Stimulated activated CD4-positive, alpha-beta T cell treated with anti-CD3 and anti-CD28 coated beads, TNF-alpha, amount 100 ng/mL, for 4 hours (primary cell): ENCODE results near the gene RELN.
"Not testable (repeated sequence)": the region's sequence is repeated elsewhere in the genome, so short reads cannot be mapped to it uniquely, and the experiment has no call there.

ENCODE experiments used
- DNase-seq, 3 experiments: peaks; one replicate each; pipeline ENCODE4 v3.0.0-alpha.2; 2020; ENCODE audit warnings: low read depth in 3 of 3

The RELN gene

DNA sequence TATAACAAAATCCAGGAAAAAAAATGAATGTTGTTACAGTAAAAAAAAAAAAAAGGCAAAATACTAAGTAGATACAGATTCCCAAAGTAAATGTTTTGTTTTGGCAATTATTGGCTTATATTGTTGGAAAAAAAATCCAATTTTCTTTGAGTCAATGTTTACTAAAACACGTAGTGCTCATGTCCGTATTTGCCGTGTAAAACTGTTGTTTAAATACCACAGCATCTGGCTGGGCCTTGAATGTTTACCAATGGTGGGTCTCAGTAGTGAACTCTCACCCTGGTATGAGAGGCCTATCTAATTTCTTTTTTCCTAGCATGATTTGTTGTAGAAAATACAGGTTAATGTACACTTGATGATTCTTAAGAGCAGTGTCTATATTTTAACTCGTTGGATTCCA is 502.0 kb downstream of the RELN start:
- no peak for DNase-seq

DNA sequence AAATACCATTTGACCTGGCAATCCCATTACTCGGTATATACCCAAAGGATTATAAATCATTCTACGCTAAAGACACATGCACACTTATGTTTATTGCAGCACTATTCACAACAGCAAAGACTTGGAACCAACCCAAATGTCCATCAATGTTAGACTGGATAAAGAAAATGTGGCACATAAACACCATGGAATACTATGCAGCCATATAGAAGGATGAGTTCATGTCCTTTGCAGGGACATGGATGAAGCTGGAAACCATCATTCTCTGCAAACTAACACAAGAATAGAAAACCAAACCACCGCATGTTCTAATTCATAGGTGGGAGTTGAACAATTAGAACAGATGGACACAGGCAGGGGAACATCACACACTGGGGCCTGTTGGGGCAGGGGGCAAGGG is 502.6 kb downstream of the RELN start:
- DNase-seq, result not testable (repeated sequence)

DNA sequence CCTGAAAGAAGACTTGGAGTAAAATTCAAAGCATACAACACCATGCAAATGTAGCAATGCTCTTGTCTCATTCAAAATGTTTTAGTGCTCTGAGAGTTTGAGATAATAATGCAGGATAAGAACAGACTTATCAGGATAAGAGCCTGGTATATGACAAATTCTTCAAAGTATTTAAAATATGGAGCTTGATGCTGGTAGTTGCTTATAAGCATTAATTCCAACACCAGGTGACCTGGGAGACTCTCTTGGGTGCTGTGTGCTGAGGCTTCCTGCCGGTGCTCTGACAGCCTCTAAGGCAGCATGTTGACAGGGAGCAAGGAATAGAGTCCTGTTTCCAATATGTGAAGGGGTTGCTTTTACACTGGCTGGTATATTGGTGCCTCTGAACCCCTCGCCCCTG is 508.7 kb downstream of the RELN start:
- no peak for DNase-seq

DNA sequence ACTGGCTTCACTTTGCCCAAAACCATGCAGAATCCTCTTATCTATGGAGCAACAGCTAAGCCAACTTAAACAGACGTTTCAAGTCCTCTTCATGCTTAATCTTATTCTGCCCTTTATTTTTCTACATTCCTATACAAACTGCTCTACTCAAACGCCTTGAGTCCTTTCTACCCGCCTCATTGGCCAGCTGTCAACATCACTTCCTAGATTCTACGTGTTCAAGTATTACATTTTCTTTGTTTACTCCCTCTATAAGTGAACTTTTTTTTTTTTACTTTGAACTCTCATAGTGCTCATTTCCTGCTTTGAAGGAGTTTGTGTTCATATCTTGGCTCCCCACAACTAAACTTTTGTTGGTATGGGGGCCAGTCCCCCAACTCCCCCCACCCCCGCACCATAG is 514.5 kb downstream of the RELN start:
- DNase-seq, result no peak

DNA sequence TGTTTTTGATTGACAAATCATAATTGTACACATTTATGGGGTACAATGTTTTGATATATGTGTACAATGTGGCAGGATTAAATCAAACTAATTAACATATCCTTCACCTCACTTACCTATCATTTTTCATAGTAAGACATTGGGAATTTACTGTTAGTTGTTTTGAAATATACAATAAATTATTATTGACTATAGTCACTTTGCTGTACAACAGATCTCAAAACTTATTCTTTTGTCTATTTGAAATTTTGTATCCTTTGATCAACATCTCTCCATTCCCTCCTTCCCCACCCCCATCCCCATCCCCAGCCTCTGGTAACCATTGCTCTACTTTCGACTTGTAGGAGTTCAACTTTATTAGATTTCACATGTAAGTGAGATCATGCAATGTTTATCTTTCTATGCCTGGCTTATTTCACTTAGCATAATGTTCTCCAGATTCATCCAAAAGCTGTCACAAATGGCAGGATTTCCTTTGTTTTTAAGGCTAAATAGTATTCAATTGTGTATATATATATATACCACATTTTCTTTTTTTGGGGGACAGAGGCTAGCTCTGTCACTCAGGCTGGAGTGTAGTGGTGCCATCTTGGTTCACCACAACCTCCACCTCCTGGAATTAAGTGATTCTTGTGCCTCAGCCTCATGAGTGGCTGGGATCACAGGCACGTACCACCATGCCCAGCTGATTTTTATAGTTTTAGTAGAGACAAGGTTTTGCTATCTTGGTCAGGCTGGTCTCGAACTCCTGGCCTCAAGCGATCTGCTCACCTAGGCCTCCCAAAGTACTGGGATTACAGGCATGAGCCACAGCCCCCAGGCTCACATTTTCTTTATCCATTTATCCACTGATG is 520.1 kb downstream of the RELN start:
- no peak for DNase-seq

DNA sequence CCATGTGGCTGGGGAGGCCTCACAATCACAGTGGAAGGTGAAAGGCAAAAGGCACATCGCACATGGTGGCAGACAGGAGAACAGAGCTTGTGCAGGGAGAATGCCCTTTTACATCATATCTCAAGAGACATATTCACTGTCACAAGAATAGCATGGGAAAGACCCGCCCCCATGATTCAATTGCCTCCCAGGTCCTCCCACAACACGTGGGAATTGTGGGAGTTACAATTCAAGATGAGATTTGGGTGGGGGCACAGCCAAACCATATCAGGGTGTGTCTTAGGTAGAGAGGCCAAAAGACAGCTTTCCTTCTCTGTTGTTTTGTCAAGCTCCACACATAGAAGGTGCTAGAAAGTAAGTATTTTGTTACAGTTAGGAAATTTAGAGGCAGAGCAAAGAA is 522.6 kb downstream of the RELN start:
- no peak for DNase-seq

DNA sequence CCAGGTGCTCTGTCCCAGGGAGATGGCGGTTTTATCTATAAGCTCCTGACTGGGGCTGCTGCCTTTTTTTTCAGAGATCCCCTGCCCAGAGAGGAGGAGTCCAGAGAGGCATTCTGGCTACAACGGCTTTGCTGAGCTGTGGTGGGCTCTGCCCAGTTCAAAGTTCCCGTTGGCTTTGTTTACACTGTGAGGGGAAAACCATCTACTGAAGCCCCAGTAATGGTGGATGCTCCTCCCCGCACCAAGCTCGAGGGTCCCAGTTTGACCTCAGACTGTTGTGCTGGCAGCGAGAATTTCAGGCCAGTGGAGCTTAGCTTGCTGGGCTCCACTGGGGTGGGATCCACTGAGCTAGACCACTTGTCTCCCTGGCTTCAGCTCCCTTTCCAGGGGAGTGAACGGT is 527.1 kb downstream of the RELN start:
- no peak for DNase-seq

DNA sequence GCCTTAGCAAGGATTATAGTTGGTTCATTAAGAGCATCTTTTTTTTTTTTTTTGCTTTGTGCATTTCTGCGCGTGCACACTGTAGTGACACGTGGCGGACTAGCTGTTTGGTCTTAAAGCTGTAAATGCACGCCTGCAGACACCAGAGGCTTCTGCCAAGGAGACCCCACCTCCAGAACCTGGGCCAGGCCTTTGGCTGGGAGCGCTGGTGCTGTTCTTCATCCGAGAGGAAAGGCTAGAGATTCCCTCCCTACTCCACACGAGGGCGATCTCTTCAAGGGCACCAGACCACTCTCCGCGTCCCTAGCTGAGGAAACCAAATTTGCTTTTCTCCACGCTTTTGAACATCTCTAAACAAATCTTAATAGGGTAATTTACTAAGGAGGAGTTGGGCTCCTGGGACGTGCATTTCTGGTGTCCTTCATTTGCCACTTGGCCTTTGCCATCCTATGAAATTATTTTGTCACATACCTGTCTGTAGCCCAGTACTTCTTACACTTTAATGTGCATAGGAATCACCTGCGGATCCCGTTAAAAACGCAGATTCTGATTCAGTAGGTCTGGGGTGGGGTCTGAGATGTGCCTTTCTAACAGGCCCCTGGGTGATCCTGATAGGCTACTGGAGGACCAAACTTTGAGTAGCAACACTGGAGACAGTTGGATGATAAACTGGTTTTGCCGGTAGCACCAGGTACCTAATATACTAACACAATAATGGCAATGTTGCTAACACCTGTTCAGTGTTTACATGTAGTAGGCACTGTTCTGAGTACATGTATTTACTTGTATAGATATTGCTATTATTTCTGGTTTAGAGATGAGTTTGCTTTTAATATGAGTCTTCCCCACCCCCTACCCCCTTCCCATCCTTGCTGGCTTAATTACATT is 542.1 kb downstream of the RELN start:
- DNase-seq, result no peak

DNA sequence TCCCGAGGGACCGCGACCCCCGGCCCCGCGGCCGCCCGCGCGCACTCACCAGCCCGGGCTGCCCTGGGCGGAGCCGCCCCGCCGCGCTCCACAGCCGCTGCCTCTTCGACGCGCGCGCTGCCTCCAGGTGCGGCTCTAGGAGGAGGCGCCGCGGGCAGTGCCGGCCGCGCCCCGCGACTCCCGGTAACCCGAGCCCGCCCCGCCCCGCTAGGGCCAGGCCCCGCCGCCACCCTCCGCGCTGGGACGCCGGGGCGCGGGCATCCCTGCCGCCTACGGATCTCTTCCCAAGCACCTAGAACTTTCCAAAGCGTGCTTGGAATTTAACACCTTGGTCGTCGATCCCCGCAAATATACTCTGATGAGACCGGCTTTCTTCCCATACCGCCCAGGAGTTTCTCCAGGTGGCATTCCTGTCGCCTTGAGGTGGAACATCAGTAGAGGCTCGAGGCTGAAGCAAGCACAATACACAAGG is 543.4 kb downstream of the RELN start, which contains the start of gene SLC26A5:
TSS of gene SLC26A5 (minus strand) at position 159 of the 472 bp plus-strand sequence. CDS start 24,693 bp downstream, outside the sequence.
- DNase-seq, result no peak

DNA sequence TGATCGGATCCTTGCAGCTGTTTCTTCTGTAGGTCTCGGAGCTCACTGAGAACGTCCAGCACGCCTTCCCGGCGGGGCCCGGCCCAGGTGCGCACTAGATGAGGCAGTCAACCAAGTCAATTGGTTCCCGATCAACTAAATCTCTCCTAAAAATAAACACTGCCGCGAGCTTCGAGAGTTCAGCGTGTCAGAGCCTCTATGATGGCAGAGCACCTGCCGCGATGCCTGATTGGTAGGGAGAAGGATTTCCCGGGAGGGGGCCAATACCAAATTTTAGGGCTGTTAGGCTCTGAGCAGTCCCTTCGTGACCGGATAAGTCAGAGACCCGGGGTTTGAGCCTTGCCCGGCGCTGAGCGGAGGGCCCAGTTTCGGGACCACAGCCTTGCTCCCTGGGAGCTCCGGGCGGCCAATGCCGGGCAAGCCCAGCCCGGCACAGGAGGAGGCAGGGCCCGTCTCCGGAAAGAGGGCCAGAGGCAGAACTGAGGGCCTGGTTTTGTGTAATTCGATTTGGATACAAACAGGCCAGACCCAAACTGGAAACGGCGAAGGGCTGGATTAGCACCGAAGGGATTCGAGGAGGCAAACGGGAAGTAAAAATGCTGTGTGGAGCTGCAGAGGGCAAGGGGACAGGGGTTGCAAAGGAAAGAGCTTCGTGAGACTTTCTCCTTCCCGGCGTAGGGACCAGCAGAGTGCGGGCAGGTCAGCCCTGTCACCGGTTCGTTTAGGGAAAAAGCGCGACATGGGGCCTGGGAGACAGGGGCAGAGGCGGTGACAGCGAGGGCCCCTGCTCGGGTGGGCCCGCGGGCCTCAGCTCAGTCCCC is 544.0 kb downstream of the RELN start:
- DNase-seq, result no peak

DNA sequence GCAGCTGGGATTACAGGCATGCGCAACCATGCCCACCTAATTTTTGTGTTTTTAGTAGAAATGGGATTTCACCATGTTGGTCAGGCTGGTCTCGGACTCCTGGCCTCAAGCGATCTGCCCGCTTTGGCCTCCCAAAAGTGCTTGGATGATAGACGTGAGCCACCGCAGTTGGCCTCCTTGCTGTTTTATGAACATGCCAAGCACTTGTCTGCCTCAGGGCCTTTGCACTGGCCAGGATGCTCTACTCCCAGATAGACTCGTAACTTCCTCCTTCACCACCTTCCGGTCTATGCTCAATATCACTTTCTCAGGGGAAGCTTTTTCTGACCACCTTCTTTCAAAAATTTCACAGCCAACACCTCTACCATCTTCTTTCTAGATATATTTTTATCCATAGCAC is 549.8 kb downstream of the RELN start:
- DNase-seq, result no peak

DNA sequence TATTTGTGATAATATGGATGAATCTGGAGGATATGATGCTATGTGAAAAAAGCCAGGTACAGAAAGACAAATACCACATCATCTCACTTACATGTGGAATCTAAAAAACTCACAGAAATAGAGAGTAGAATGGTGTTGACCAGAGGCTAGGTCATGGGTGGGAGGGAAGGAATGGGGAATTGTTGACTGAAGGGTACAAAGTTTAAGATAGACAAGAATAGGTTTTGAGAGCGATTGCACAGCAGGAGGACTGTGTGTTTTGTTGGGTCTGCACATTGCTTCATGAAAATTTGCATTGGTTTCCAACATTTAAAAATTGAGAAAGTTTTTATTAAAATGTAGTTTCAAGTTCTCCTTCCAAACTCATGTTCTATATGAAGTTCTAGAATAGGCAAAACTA is 551.8 kb downstream of the RELN start:
- DNase-seq, result no peak

DNA sequence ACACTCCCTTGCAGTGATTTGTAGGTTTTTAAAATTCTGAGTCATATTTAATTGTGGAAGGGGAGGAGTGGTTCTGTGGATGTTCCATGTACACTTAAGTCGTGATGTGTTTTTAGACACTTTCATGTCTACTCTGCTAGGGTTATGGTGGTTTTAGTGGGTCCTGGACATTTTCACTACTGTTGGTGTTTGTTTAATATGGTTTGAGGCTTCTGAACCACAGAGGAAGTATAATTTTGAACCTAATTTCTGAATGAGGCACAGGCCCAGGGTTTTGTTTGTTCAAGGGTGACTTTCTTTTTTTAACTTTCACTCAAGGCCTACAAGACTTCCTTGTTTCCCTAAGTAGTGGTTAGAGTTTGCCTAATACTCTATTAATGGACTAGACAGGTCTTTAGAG is 556.7 kb downstream of the RELN start:
- no peak for DNase-seq

DNA sequence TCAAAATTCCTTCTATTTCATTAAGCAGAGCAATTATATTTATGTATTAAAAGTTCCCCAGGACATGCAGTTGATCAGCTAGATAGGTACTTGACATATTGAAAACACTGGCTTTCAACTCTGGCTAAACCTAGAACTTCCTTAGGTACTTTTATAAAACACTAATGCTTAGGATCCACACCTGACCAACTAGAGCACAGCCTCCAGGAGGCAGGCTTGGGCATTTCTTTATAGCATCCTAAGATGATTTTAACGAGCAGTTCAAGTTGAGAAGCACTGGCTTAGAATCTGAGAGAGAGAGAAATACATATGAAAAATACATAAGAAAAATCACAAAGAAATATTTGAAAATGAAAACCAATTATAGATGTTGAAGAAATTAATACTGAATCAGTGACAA is 564.3 kb downstream of the RELN start:
- no peak for DNase-seq

DNA sequence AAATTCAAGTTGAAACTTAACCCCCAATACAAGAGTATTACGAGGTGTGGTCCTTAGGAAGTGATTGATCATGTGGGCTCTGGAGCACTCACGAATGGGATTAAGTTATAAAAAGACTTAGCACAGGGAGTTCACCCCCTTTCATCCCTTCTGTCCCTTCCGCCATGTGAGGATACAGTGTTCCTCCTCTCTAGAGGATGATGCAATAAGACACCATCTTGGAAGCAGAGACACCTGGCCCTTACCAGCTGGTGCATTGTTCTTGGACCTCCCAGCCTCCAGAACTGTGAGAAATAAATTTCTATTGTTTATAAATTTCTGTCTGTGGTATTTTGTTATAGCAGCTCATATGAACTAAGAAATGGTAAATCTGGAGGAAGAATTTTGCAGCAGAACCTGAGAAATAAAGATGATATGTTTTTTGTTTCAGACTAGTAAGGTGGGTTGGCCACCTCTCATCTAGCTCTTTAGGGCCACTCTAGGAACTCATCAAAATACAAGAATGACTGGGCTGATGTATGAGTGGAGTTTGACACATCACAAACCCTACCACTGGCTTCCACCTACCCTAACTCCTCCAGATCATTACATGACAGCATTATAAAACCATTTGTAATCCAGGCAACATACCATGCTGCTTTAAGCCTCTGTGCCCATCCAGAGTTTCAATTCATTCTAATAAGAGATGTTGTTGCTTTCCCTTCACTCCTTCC is 565.8 kb downstream of the RELN start:
- DNase-seq, result no peak
